AG10803 (cell line): ENCODE results near the gene KLC1.

Source experiments
- DNase-seq: peaks from one replicate; pipeline ENCODE4 v3.0.0; 2010; ENCODE audit warnings: low read depth
- H3K4me3 ChIP-seq: 2 replicates; pipeline ENCODE4 v1.5.1; 2011; ENCODE audit warnings: mild to moderate bottlenecking, low read length, control low read depth
- CTCF ChIP-seq: conservative IDR thresholded peaks from 2 replicates; pipeline ENCODE4 v1.5.1; 2011; ENCODE audit warnings: mild to moderate bottlenecking, low read length, control low read depth, inconsistent platforms

Gene KLC1

GRCh38 chr14:103699261-103699661 lies 70.2 kb downstream of the KLC1 start:
- TF ChIP-seq CTCF = no peak
- DNase-seq = no peak
- no peak overlapping the region for H3K4me3 ChIP-seq

- no peak overlapping the region for H3K4me3 ChIP-seq
- no peak for DNase-seq
- TF ChIP-seq CTCF = no peak
Measured at GRCh38 chr14:103699901-103700752, 71.1 kb downstream of the KLC1 start.

- DNase-seq = no peak
- no peak for TF ChIP-seq CTCF
- no peak overlapping the region for H3K4me3 ChIP-seq
Measured at GRCh38 chr14:103700753-103701490, 71.9 kb downstream of the KLC1 start.

- TF ChIP-seq CTCF = no peak
- H3K4me3 ChIP-seq = no peak overlapping the region
- no peak for DNase-seq
Measured at GRCh38 chr14:103702095-103702494, 73.1 kb downstream of the KLC1 start.

- H3K4me3 ChIP-seq = no peak overlapping the region
- no peak for DNase-seq
- no peak for TF ChIP-seq CTCF
Measured at GRCh38 chr14:103702497-103703432, 73.8 kb downstream of the KLC1 start.

- DNase-seq = no peak
- H3K4me3 ChIP-seq = no peak overlapping the region
- no peak for TF ChIP-seq CTCF
Measured at GRCh38 chr14:103703433-103704385, 74.7 kb downstream of the KLC1 start.
